Smooth muscle cell (in vitro differentiated cells): Measurements from ENCODE around the gene ULBP1. TPM values are rescaled to one million over a fixed set of nuclear protein-coding genes. Genes with fewer than 3 reads are reported as not detected.
"Not testable (repeated sequence)": the region's sequence is repeated elsewhere in the genome, so short reads cannot be mapped to it uniquely, and the experiment has no call there.

Experiments
- DNase-seq: peaks from one replicate; lab custom pipeline; 2025; ENCODE audit not compliant: unreplicated experiment; lab: John Stamatoyannopoulos, UW
- H2AFZ ChIP-seq: fragments of 200-600 bp; sonication (generic); 2 replicates; pipeline ENCODE4 v1.6.0; 2016; ENCODE audit warnings: antibody characterized with exemption, low read depth, mild to moderate bottlenecking
- H3F3A ChIP-seq: fragments of 200-600 bp; sonication (generic); 2 replicates; pipeline ENCODE4 v1.6.0; 2017; ENCODE audit warnings: antibody characterized with exemption, low read depth
- H3K27ac ChIP-seq: fragments of 200-600 bp; sonication (generic); 2 replicates; pipeline ENCODE4 v1.5.1; 2016; ENCODE audit warnings: low read depth, mild to moderate bottlenecking
- H3K27me3 ChIP-seq: fragments of 200-600 bp; sonication (generic); 2 replicates; pipeline ENCODE4 v1.6.1; 2016; ENCODE audit warnings: low read depth, mild to moderate bottlenecking
- H3K36me3 ChIP-seq: fragments of 200-600 bp; sonication (generic); 2 replicates; pipeline ENCODE4 v1.5.1; 2016; ENCODE audit warnings: low read depth
- H3K4me1 ChIP-seq: fragments of 200-600 bp; sonication (generic); 2 replicates; pipeline ENCODE4 v1.5.1; 2016; ENCODE audit warnings: low read depth
- H3K4me2 ChIP-seq: fragments of 200-600 bp; sonication (generic); 2 replicates; pipeline ENCODE4 v1.6.0; 2016; ENCODE audit warnings: mild to moderate bottlenecking
- H3K4me3 ChIP-seq: fragments of 200-600 bp; sonication (generic); 2 replicates; pipeline ENCODE4 v1.5.1; 2016; ENCODE audit warnings: mild to moderate bottlenecking
- H3K79me2 ChIP-seq: fragments of 200-600 bp; sonication (generic); 2 replicates; pipeline ENCODE4 v1.6.0; 2016; ENCODE audit warnings: low read depth, mild to moderate bottlenecking
- H3K9ac ChIP-seq: fragments of 200-600 bp; sonication (generic); 2 replicates; pipeline ENCODE4 v1.6.0; 2016; ENCODE audit warnings: low read depth
- H3K9me3 ChIP-seq: fragments of 200-600 bp; sonication (generic); replicated peaks from 2 replicates; pipeline ENCODE4 v1.5.1; 2016; ENCODE audit warnings: low read depth
- H4K20me1 ChIP-seq: fragments of 200-600 bp; sonication (generic); 2 replicates; pipeline ENCODE4 v1.6.0; 2016; ENCODE audit warnings: low read depth
- WGBS: methylation state at CpG from one replicate; pipeline ENCODE4 v1.1.7; 2016; ENCODE audit warnings: low lambda C conversion rate; 5-methylcytosine and 5-hydroxymethylcytosine counted together
- polyA plus RNA-seq: library from polyadenylated mRNA; unstranded; fragments of >200 nt; fragmentation: Nextera tagmentation; extraction: Ambion mirVana; gene quantifications from 2 replicates; pipeline ENCODE4 v1.2.1, GENCODE V29; 2016
- total RNA-seq: library from RNA; depleted of rRNA; stranded (reverse); fragments of >200 nt; gene quantifications from 2 replicates; pipeline ENCODE4 v1.2.3, GENCODE V29; 2014
- TF ChIP-seq, protein P1 (sequence below): fragments of 200-600 bp; sonication (generic); IDR thresholded peaks from 2 replicates; pipeline ENCODE4 v1.5.1; 2017; ENCODE audit warnings: borderline replicate concordance, mild to moderate bottlenecking, antibody characterized with exemption; ENCODE audit not compliant: insufficient read depth, poor library complexity, severe bottlenecking

ULBP1 gene
- total and polyA plus RNA-seq, 2 experiments from 2014 or later = 0.72 to 1.7 TPM

DNA sequence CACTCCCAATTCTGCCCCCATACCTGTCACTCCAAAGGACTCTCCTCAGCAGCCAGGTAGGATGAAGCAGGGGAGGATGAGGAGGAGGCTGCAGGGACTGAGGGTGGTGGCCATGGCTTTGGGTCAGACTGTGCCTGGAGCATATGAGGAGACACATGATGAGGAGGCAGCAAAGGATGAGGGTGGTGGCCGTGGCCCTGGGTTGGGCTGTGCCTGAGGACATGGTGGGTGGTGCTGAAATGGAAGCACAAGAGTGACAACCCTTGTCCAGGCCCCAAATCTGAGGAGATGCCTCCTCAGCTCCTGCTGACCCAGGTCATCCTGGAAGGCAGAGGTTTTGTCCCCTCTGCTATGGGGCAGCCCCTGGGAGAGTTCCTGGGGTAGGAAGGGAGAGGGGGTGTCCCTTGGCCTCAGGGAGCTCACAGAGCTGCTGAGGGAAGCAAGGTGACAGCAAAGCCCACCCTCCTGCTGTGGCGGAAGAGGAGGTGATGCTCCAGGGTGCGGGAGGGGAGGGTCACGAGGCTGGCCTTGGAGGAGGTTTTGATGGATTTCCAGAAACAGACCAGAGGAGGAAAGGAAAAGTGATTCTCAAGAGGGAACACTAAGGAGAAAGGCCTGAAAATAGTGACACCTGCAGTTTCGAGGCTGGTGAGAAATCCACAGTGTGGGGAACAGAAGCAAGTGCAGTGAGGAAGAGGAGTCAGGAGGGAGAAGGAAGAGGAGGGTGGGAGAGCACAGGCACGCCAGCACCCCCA, 45.4 kb upstream of the ULBP1 start:
- 71% methylated on average over 6 of the region's 6 CpGs for WGBS
- Histone ChIP-seq H3K79me2 (no peaks in the 10 kb centered on the region), H3F3A (no peaks in the 10 kb centered on the region), H3K4me2 (no peak overlapping the region), H3K9me3 (no peaks in the 10 kb centered on the region), H2AFZ (no peak overlapping the region), H3K4me3 (no peak overlapping the region), H3K27ac (no peak overlapping the region), H3K36me3 (no peaks in the 10 kb centered on the region), H3K9ac (no peak overlapping the region), H3K4me1 (no peaks in the 10 kb centered on the region), H3K27me3 (peaks cover 44% of the 10 kb centered on the region), H4K20me1 (no peaks in the 10 kb centered on the region)
- no peak for DNase-seq
- TF ChIP-seq, protein P1, sequence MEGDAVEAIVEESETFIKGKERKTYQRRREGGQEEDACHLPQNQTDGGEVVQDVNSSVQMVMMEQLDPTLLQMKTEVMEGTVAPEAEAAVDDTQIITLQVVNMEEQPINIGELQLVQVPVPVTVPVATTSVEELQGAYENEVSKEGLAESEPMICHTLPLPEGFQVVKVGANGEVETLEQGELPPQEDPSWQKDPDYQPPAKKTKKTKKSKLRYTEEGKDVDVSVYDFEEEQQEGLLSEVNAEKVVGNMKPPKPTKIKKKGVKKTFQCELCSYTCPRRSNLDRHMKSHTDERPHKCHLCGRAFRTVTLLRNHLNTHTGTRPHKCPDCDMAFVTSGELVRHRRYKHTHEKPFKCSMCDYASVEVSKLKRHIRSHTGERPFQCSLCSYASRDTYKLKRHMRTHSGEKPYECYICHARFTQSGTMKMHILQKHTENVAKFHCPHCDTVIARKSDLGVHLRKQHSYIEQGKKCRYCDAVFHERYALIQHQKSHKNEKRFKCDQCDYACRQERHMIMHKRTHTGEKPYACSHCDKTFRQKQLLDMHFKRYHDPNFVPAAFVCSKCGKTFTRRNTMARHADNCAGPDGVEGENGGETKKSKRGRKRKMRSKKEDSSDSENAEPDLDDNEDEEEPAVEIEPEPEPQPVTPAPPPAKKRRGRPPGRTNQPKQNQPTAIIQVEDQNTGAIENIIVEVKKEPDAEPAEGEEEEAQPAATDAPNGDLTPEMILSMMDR = no peak

DNA sequence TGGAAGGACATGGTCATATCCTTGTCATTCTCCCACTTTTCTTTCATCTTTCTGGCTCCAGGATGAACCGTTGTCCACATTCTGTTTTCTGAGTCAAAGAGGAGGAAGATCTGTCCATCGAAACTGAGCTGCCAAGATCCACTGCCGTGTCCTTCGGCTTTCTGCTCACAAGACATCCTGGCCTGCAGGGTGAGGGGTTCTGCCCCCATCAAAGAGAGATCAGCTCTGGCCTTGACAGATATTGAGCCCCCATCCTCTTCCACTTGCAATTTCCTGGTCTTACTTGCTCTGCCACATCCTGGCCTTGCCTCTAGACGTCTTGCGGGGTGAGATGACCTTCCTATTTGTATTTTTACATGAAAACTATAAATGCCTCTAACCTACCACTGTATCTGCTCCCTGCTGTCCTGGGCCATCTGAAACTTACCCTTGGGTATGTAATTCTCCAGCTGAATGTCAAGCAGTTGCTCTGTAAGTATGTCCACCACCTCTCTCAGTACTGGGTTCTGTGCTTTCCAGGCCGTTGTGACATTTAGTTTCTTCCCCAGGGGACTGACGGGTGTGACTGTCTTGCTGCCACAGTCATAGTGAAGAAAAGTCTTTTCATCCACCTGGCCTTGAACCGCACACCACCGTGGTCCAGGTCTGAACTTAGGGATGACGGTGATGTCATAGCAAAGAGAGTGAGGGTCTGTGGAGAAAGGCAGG, 44.5 kb upstream of the ULBP1 start:
- not testable (repeated sequence) for H3F3A ChIP-seq

DNA sequence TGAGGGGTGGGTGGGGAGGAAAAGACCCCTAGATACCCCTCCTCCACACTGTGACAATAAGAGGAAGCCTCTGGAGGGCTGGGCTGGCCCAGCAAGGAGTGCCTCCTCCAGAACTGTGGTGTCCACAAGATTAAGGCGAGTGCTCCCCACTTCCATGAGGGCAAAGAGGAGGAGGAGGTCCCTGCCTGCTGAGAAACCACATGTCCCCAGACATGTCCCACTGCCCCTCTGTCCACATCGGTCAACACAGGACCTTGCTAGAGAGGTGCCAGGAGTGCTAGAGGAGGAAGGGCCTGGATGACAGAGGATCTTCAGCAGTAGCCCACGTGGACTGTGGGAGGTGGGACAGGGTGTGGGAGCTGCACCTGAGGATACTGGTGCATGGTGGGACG, 43.9 kb upstream of the ULBP1 start:
- no peak for DNase-seq

More for the DNA sequence above, 44.5 kb upstream of the ULBP1 start:
- not testable (repeated sequence) for H3K9ac ChIP-seq, H3K9me3 ChIP-seq, H3K36me3 ChIP-seq, H3K4me2 ChIP-seq, H4K20me1 ChIP-seq, H2AFZ ChIP-seq, H3K4me3 ChIP-seq, H3K79me2 ChIP-seq, H3K27ac ChIP-seq, DNase-seq, H3K4me1 ChIP-seq
- peaks cover 51% of the 10 kb centered on the region for H3K27me3 ChIP-seq
- 89% methylated on average over 11 of the region's 11 CpGs for whole genome bisulfite sequencing

DNA sequence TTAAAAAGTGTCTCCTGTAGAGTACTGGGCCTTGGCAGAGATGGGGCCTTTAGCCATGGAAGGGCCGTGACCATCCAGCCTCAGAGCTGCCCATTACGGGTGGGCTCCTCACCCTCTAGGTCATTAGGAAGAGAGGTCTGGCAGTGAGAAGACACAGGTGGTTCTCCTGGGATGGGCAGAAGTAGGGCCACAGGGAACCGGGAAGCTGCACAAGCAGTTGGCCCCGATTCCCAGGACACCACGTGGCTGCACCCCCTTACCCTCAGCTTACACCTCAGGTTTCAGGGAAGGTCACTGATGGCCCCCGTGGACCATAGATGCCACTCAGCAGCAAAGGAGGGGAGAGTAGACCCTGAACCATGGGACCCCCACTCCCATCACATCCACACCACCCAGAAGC, 42.4 kb upstream of the ULBP1 start:
- TF ChIP-seq, protein P1 = no peak
- no peak for DNase-seq
- Histone ChIP-seq H3K27me3 (peaks cover 63% of the 10 kb centered on the region), H4K20me1 (no peaks in the 10 kb centered on the region), H3K4me1 (no peaks in the 10 kb centered on the region), H3K4me3 (no peak overlapping the region), H3K4me2 (no peak overlapping the region), H3K79me2 (no peaks in the 10 kb centered on the region), H3K9ac (no peak overlapping the region), H3K9me3 (no peaks in the 10 kb centered on the region), H3F3A (no peaks in the 10 kb centered on the region), H3K36me3 (no peaks in the 10 kb centered on the region), H2AFZ (no peak overlapping the region), H3K27ac (no peak overlapping the region)
- 83% methylated on average over 6 of the region's 6 CpGs for WGBS

More for the DNA sequence above, 43.9 kb upstream of the ULBP1 start:
- no peak overlapping the region for H3K9ac ChIP-seq
- no peak overlapping the region for H3K4me3 ChIP-seq
- H3K27ac ChIP-seq = no peak overlapping the region
- no peaks in the 10 kb centered on the region for H3K36me3 ChIP-seq
- H3K9me3 ChIP-seq = no peaks in the 10 kb centered on the region
- H3K4me2 ChIP-seq = no peak overlapping the region
- TF ChIP-seq, protein P1 = no peak
- no peak overlapping the region for H2AFZ ChIP-seq
- H3F3A ChIP-seq = no peaks in the 10 kb centered on the region
- H4K20me1 ChIP-seq = no peaks in the 10 kb centered on the region
- H3K4me1 ChIP-seq = no peaks in the 10 kb centered on the region
- 70% methylated on average over 4 of the region's 4 CpGs for WGBS
- H3K79me2 ChIP-seq = no peaks in the 10 kb centered on the region
- peaks cover 57% of the 10 kb centered on the region for H3K27me3 ChIP-seq

DNA sequence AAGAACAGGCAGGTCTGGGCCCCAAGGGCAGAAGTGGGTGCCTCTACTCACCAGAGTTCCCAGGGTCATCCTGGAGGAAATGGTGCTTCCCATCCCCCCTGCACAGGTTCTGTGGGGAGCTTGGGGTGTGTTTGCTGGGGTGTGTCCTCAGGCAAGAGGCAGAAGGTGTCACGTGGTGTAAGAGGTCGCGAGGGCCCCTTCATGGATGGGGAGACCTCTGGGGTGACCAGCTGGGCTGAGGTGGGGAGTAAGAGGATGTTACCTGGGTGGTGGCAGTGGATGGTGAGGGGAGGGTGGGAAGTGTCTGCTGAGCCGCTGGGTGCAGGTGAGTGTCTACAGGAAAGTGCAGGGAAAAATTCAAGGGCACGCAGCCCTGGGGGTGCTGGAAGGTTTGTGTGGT, 41.7 kb upstream of the ULBP1 start:
- not testable (repeated sequence) for H3F3A ChIP-seq, H3K9ac ChIP-seq, H3K36me3 ChIP-seq, H3K4me1 ChIP-seq, H3K79me2 ChIP-seq, H3K4me2 ChIP-seq, H3K9me3 ChIP-seq, H4K20me1 ChIP-seq, H2AFZ ChIP-seq, DNase-seq, H3K27ac ChIP-seq, H3K4me3 ChIP-seq
- 40% methylated on average over 3 of the region's 5 CpGs for WGBS
- H3K27me3 ChIP-seq = peaks cover 63% of the 10 kb centered on the region
